DND-41 (cell line): ENCODE results near the gene SCAMP3.
"Not testable (repeated sequence)": the region's sequence is repeated elsewhere in the genome, so short reads cannot be mapped to it uniquely, and the experiment has no call there.

Experiments used
- CTCF ChIP-seq: IDR thresholded peaks from 2 replicates; pipeline ENCODE4 v1.5.1; 2012; ENCODE audit warnings: borderline replicate concordance, low read length, moderate library complexity, mild to moderate bottlenecking; ENCODE audit not compliant: poor library complexity, severe bottlenecking; ENCODE audit errors: extremely low read depth
- EZH2 ChIP-seq: IDR thresholded peaks from 3 replicates; pipeline ENCODE4 v1.6.1; 2012; ENCODE audit warnings: borderline replicate concordance, low read depth, mild to moderate bottlenecking, moderate library complexity, low read length, inconsistent platforms; ENCODE audit not compliant: severe bottlenecking

DNA sequence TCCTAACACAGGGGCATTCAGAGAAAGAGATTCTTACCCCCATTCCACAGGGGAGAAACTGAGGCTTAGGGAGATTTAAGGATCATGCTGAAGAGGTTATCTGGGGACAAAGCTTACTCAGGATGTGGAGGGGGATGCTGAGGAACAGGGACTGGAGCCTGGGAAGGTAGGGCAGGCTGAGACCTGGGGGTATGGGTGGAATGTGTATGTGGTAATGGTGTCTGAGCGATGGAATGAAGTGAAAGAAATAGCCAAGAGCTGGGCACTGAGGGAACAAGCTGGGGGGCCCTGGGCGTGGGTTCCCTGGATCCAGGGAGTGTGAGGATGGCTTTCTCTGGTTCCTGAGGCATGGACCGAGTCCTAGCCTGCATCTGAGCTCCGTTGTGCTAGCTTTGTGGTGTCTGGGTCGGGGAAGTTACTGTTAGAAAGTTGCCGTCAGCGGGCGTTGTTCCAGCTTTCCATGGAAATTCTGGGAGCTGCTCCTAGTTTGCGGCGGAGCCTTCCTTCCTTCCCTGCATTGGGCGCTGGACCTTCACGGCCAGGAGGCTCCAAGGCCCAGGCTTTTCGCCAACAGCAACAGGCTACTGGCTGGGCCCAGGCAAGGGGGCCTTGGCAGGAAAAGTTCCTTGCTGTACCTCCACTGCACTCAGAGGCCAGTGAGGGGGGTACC is 50.6 kb downstream of the SCAMP3 start:
- not testable (repeated sequence) for TF ChIP-seq CTCF, EZH2
